22Rv1 (cell line): ENCODE measurements around the gene NFIA.

Experiments
- H3K27ac ChIP-seq: fragments of 450-650 bp; 2 replicates; pipeline ENCODE4 v1.5.1; 2017
- ZFX ChIP-seq: fragments of 450-650 bp; IDR thresholded peaks from 2 replicates; pipeline ENCODE4 v1.6.1; 2017; ENCODE audit warnings: antibody characterized with exemption, borderline replicate concordance
- TF ChIP-seq, protein P1 (sequence below): fragments of 450-650 bp; IDR thresholded peaks from 2 replicates; pipeline ENCODE4 v1.5.1; 2017; ENCODE audit warnings: mild to moderate bottlenecking

The NFIA gene

GRCh38 chr1:61053712-61054600 is 28.4 kb upstream of the NFIA start:
- H3K27ac ChIP-seq, result no peak overlapping the region
- TF ChIP-seq, protein P1, sequence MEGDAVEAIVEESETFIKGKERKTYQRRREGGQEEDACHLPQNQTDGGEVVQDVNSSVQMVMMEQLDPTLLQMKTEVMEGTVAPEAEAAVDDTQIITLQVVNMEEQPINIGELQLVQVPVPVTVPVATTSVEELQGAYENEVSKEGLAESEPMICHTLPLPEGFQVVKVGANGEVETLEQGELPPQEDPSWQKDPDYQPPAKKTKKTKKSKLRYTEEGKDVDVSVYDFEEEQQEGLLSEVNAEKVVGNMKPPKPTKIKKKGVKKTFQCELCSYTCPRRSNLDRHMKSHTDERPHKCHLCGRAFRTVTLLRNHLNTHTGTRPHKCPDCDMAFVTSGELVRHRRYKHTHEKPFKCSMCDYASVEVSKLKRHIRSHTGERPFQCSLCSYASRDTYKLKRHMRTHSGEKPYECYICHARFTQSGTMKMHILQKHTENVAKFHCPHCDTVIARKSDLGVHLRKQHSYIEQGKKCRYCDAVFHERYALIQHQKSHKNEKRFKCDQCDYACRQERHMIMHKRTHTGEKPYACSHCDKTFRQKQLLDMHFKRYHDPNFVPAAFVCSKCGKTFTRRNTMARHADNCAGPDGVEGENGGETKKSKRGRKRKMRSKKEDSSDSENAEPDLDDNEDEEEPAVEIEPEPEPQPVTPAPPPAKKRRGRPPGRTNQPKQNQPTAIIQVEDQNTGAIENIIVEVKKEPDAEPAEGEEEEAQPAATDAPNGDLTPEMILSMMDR, result no peak
- TF ChIP-seq ZFX, result no peak

- no peak overlapping the region for H3K27ac ChIP-seq
- TF ChIP-seq ZFX, result no peak
- TF ChIP-seq, protein P1, result no peak
Observed at GRCh38 chr1:61054601-61054993, 27.8 kb upstream of the NFIA start.

DNA sequence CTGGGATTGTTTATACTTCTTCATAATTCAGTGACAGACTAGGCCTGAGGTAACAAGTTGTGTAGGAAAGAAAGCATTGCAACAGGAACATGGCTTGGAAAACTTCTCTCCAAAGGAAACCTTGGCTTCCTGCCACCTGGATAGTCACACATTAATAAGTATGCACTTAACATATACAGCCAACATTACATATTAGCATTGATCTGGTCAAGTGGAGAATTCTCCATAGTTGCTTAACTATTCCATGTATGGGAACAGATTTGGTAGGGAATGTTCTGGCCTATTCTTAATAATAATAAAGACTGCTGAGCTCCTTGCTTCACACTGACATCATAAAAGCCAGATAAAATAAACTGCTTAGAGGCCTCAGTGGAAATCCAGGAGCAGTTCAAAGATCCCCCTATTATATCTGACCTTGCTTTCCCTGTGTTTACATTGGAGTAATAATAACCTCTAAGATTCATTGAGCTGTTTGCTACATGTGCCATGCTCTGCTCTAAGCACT is 27.2 kb upstream of the NFIA start:
- H3K27ac ChIP-seq, result no peak overlapping the region
- TF ChIP-seq, protein P1, result no peak
- TF ChIP-seq ZFX, result no peak

DNA sequence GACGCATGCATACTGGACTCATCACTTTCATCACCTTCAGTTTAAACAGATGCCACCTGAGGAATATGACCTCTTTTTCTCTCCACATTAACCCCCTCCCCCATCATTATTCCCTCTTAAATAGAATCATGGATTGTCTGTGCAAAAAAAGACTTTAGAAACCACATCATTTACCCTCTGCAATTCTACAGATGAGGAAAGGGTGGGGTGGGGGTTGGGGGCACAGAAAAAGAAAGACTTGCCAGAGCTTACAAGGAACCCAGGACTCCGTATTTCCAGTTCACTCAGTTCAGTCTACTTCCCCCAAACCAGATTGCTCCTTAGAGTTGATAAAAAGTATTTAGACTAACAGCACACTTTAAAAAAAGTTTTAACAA is 26.2 kb upstream of the NFIA start:
- peak overlapping the region; percentile 75; the same call in 1 of the 2 replicates for H3K27ac ChIP-seq

GRCh38 chr1:61056573-61057439 is 25.6 kb upstream of the NFIA start:
- H3K27ac ChIP-seq, result peak overlapping the region; percentile 75
- TF ChIP-seq ZFX, result no peak
- TF ChIP-seq, protein P1, result no peak

More for the DNA sequence above, 26.2 kb upstream of the NFIA start:
- no peak for TF ChIP-seq ZFX
- TF ChIP-seq, protein P1, result no peak

- peak overlapping the region; percentile 75; the same call in 1 of the 2 replicates for H3K27ac ChIP-seq
- TF ChIP-seq ZFX, result no peak
- TF ChIP-seq, protein P1, result no peak
Observed at GRCh38 chr1:61058483-61059245, 23.7 kb upstream of the NFIA start.
